Activated CD8-positive, alpha-beta memory T cell treated with anti-CD3 and anti-CD28 coated beads, Interleukin-2, amount 50 U/mL, for 48 hours (primary cell): ENCODE data around the gene SERINC5.

Source experiments
- DNase-seq: peaks from one replicate; pipeline ENCODE4 v3.0.0-alpha.2; 2020

The SERINC5 gene

GRCh38 chr5:80083101-80083890 lies 172.6 kb downstream of the SERINC5 start:
- peak; percentile 76 for DNase-seq

GRCh38 chr5:80082731-80083100 lies 173.1 kb downstream of the SERINC5 start:
- DNase-seq = peak; percentile 89

GRCh38 chr5:80082281-80082680 lies 173.6 kb downstream of the SERINC5 start:
- no peak for DNase-seq

GRCh38 chr5:80078921-80079320 lies 176.9 kb downstream of the SERINC5 start:
- no peak for DNase-seq

GRCh38 chr5:80077051-80077714 lies 178.7 kb downstream of the SERINC5 start:
- no peak for DNase-seq

GRCh38 chr5:80076131-80077050 lies 179.5 kb downstream of the SERINC5 start:
- DNase-seq = no peak

GRCh38 chr5:80072103-80073073 lies 183.5 kb downstream of the SERINC5 start:
- DNase-seq = no peak

GRCh38 chr5:80071510-80072021 lies 184.3 kb downstream of the SERINC5 start:
- DNase-seq = no peak

- no peak for DNase-seq
Observed at GRCh38 chr5:80070338-80071056, 185.4 kb downstream of the SERINC5 start.

GRCh38 chr5:80069918-80070318 lies 185.9 kb downstream of the SERINC5 start:
- DNase-seq = no peak

- no peak for DNase-seq
Observed at GRCh38 chr5:80069251-80069800, 186.5 kb downstream of the SERINC5 start.

GRCh38 chr5:80068775-80069174 lies 187.1 kb downstream of the SERINC5 start:
- no peak for DNase-seq

- DNase-seq = no peak
Observed at GRCh38 chr5:80068246-80068636, 187.6 kb downstream of the SERINC5 start.

- no peak for DNase-seq
Observed at GRCh38 chr5:80067531-80068245, 188.2 kb downstream of the SERINC5 start.

GRCh38 chr5:80067016-80067415 lies 188.8 kb downstream of the SERINC5 start:
- no peak for DNase-seq

- no peak for DNase-seq
Observed at GRCh38 chr5:80064124-80064523, 191.7 kb downstream of the SERINC5 start.
